Posterior vena cava (tissue), 2 donors: Measurements from ENCODE around the gene ANXA10. TPM values are rescaled to one million over a fixed set of nuclear protein-coding genes. Genes with fewer than 3 reads are reported as not detected.
"Not testable (repeated sequence)": the region's sequence is repeated elsewhere in the genome, so short reads cannot be mapped to it uniquely, and the experiment has no call there.

Source experiments
- DNase-seq: peaks from one replicate; pipeline ENCODE4 v3.0.0-alpha.2; 2020; ENCODE audit warnings: low spot score
- intact Hi-C, 2 donors: fragments of 100-400 bp; cut with DNase I; formaldehyde crosslinking; loops; one replicate each; pipeline versions ENCODE4 v1.14.1 to v1.14.2; 2022 to 2023
- total RNA-seq, 2 donors: library from RNA; stranded (reverse); fragmentation: NEBNext Ultra II Directional; extraction: Animal tissue kit (Norgen Biotek cat#: 25700); gene quantifications; one replicate each; pipeline ENCODE4 v1.2.1, GENCODE V29; 2021
- donor health status: DM: yes; HTN: yes; CAD: no.
- donor health status: DM: yes; HTN: yes; CAD: no.

The ANXA10 gene
- total RNA-seq, 2 donors from 2014 or later: not detected

DNA sequence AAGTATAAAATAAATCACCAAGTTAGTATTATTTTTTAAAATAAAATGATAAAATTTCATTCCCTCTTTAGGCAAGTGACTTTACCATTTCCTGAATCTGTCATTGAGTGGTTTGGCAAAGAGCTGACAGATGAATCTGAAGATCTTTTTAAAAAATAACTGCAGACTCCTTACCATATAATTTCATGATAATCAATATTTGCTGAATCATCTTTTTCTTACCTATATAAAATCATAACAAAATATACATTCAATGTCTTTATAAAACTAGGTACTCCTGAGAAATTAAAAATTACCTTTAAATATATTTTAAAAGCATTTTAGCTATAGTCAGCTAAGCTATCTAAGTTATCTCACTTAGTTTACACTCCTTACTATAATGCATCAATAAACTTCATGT lies 17.2 kb downstream of the ANXA10 start:
- no peak for DNase-seq
- intact Hi-C loops: no loop called here

- intact Hi-C loops, DNase-seq: not testable (repeated sequence)
These were observed 20.7 kb downstream of the ANXA10 start for GRCh38 chr4:168113059-168113458.

DNA sequence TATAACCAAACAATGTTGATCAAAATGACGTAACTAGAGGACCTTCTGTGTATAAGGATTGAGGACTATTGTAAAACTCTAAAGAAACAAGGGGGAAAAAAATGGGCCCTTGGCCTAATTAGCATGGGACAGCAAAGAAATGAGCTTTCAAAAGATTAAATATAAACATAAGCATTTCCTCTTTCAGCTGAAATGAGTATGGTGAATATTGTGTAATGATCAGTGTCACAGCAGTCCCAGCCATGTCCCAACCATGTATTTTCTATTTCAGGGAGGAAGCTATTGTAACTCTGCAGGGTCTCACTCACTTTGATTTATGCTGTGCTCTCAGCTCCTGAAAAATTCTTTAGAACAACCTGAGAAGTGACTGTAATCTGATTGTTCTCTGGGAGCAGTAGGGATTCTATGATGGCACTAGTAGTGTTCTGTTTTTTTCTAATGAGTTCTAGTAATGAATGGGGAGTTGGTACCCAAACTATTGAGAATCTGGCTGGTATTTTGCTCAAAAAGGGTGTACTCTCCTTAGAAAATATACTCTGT lies 25.8 kb downstream of the ANXA10 start:
- intact Hi-C loops: no loop called here
- no peak for DNase-seq

GRCh38 chr4:168119100-168119499 lies 26.8 kb downstream of the ANXA10 start:
- intact Hi-C loops: no loop called here

DNA sequence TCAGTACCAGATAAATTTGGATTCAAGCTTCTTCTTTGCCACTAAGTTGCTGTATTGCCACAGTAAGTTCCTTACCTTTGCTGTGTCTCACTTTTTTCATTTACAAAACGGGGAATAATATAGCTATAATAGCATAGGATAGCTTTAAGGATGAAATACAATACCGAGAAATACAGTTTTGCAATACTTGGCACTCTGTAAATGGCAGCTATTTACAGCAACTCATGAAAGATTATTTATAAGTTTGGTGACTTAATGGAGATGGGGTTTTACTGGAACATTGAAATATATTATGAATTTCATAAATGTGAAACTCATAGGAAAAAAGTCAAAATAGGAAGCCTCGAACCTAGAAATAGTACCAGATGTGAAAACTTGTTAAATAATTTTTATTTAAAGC lies 27.6 kb downstream of the ANXA10 start:
- intact Hi-C loops: no loop called here
- DNase-seq: no peak

More at GRCh38 chr4:168119100-168119499, 26.8 kb downstream of the ANXA10 start:
- no peak for DNase-seq

- DNase-seq: no peak
- intact Hi-C loops: no loop called here
These were observed 28.5 kb downstream of the ANXA10 start for GRCh38 chr4:168120811-168121210.

DNA sequence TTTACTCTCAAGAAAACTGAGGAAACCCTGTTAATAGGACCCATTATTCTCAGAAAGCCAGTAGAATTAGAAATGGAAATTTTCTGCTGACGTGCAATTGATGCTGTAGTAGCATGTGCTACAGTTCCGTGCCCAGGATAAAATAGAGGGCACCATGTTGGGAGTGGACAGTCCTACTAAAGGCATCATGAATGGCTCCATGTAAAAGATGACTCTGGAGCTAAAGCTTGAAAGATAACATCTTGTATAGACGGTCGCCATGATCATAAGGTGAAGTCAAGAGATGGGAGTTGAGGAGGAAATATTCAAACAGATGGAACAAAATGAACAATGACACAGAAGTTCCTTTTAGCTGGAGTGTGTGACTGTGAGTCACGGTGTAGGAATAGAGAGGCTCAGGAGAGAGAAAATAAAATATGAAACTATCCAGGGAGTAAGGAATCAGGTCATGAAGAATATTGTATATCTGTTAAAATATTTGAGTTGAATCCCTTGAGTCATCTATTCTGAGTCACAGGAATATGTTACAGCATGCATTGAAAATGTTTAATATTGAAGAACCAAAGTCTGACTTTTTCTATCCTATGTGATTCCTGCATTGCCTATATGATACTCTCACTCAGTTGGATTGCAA lies 31.8 kb downstream of the ANXA10 start:
- intact Hi-C loops: no loop called here
- no peak for DNase-seq

DNA sequence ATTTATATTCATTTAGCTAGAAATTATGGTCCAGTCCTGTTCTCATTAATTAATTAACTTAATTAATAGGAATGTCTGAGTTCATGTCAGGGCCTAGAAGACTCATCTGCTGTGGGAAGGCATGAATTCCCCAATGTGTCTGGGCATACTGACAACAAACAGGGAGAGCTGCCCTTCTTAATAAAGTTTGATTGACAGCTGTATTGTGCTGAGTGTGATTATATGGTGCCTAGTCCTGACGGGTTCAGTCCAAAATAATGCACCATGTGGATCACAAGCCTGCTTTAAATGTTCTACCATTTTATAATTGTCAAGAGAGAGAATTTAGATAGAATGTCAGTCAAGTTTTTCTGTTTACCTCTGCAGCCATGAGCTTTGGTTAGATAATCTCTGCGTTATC lies 34.6 kb downstream of the ANXA10 start:
- no peak for DNase-seq
- intact Hi-C loops: no loop called here

- intact Hi-C loops: no loop called here
These were observed 36.3 kb downstream of the ANXA10 start for GRCh38 chr4:168128601-168129000.

GRCh38 chr4:168129046-168129772 lies 36.9 kb downstream of the ANXA10 start:
- intact Hi-C loops: no loop called here
- DNase-seq: no peak

More at GRCh38 chr4:168128601-168129000, 36.3 kb downstream of the ANXA10 start:
- DNase-seq: no peak

DNA sequence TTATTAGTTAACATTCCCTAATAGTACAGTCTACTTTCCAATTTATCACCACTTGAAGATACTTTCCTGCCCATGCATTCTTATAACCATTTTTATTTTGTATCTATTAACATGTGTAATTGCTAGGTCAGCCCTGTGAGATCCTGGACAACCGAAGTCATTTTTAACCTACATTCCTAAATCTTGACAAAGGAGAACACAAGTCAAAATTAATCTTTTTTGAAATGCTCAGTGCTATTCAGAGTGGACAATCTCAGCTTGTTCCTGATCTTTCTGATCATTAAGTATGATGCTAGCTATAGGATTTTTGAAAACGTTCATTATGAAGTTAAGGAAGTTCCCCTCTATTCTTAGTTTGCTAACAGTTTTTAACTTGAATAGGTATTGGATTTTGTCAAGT lies 37.5 kb downstream of the ANXA10 start:
- intact Hi-C loops: no loop called here
- no peak for DNase-seq

DNA sequence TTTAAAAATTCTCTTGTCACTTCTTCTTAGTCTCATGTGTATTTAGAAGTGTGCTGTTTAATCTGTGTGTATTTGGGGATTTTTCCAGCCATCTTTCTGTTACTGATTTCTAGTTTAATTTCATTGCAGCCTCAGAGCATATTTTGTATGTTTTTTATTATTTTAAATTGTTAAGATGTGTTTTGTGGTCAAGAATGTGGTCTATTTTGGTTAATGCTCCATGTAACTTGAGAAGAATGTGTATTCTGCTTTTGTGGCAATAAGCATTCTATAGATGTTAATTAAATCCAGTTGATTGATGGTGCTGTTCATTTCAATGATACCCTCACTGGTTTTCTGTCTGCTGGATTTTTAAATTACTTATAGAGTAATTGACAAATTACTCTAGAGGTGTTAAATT lies 38.9 kb downstream of the ANXA10 start:
- intact Hi-C loops: no loop called here

DNA sequence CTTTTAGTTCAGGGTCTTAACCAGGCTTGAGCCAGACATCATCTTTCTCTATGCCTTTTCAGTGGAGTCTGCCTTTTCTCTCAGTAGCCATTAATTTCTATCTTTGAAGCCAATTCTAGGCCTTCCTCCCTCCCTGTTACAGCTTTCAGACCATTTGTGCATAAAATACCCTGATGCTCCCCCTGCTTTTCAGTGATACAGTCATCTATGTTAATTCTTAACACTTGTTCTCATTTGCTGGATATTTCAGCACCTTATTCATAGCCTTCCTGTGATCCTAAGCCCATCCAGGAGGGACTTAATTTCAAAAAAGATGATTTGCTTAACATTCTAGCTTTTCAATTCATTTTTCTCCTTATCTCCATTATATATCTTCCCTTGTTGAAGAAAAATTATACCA lies 42.3 kb downstream of the ANXA10 start:
- DNase-seq: no peak
- intact Hi-C loops: no loop called here

More for the DNA sequence above, 38.9 kb downstream of the ANXA10 start:
- no peak for DNase-seq

DNA sequence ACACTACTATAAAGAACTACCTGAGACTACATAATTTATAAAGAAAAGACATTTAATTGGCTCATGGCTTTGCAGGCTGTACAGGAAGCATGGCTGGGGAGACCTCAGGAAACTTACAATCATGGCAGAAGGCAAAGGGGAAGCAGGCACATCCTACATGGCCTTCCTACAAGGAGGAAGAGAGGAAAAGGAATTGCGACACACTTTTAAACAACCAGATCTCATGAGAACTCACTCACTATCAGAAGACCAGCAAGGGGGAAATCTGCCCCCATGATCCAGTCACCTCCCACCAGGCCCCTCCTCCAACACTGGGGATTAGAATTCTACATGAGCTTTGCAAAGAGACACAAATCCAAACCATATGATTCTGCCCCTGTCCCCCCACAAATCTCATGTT lies 43.5 kb downstream of the ANXA10 start:
- DNase-seq, intact Hi-C loops: not testable (repeated sequence)

DNA sequence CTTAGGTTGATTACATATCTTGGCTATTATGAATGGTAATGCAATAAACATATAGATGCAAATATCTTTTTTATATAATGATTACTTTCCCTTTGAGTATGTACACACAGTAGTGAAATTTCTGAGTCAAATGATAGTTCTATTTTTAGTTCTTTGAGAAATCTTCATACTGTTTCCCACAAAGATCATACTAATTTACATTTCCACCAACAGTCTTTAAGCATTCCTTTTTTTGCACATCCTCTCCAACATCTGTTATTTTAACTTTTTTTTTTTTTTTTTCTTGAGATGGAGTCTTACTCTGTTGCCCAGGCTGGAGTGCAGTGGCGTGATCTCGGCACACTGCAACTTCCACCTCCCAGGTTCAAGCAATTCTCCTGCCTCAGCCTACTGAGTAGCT lies 45.4 kb downstream of the ANXA10 start:
- intact Hi-C loops: not testable (repeated sequence)

DNA sequence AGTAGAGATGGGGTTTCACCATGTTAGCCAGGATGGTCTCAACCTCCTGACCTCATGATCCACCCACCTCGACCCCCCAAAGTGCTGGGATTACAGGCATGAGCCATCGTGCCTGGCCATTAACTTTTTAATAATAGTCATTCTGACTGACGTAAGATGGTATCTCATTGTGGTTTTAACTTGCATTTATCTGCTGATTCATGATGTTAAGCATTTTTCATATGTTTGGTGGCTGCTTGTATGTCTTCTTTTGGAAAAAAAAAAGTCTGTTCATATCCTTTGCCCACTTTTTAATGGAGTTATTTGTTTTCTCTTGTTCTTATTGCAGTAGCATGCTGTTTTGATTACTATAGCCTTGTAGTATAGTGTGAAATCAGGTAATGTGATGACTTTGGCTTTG lies 45.8 kb downstream of the ANXA10 start:
- DNase-seq: no peak
- intact Hi-C loops: no loop called here

More for the DNA sequence above, 45.4 kb downstream of the ANXA10 start:
- not testable (repeated sequence) for DNase-seq

GRCh38 chr4:168139336-168139735 lies 47.0 kb downstream of the ANXA10 start:
- no peak for DNase-seq
- intact Hi-C loops: no loop called here

GRCh38 chr4:168141733-168142132 lies 49.4 kb downstream of the ANXA10 start:
- DNase-seq: no peak
- intact Hi-C loops: no loop called here

DNA sequence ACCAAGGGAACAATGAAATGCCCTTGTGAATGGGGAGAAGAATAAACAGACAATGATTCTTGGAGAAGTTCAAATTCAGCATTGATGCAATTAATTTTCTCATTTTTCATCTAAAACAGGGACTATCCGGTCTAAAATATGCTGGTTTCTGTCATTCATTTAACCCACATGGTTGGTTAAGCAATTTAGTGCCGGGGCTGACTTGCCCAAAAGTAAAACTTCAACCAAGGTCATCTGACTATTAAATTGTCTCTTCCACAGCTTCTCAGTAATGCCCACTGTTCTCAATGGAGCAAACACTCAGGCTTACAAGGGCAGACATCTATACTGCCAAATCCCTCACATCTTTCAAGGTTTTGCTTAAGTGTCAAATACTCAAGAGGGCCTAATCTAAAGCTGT lies 51.3 kb downstream of the ANXA10 start:
- no peak for DNase-seq
- intact Hi-C loops: no loop called here

- no peak for DNase-seq
- intact Hi-C loops: no loop called here
These were observed 58.2 kb downstream of the ANXA10 start for GRCh38 chr4:168150420-168151050.
